Activated CD8-positive, alpha-beta memory T cell treated with anti-CD3 and anti-CD28 coated beads, Interleukin-2, amount 50 U/mL, for 1 hour (primary cell): ENCODE results near the gene SMARCA4.
A peak's percentile ranks its signal among the peaks of the same experiment; 100 is the strongest.

Experiments
- DNase-seq: peaks from one replicate; pipeline ENCODE4 v3.0.0-alpha.2; 2020; ENCODE audit errors: extremely low read depth

The SMARCA4 gene

DNA sequence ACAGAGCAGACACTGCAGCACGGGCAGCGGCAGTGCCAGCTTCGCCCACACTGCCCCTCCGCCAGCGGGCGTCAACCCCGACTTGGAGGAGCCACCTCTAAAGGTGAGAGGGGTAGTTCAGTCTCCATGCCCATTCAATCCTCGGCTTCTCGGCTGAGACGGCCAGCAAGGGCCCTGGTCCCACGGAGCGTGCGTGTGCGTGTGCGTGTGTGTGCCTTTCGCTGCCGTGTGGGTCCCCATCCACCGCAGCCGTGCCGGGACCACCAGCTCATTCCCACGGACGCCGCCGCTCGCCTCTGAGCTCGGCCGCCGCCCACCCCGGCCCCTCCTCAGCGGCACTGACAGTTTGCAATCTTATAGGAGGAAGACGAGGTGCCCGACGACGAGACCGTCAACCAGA is 72.9 kb downstream of the SMARCA4 start:
- DNase-seq, result no peak

DNA sequence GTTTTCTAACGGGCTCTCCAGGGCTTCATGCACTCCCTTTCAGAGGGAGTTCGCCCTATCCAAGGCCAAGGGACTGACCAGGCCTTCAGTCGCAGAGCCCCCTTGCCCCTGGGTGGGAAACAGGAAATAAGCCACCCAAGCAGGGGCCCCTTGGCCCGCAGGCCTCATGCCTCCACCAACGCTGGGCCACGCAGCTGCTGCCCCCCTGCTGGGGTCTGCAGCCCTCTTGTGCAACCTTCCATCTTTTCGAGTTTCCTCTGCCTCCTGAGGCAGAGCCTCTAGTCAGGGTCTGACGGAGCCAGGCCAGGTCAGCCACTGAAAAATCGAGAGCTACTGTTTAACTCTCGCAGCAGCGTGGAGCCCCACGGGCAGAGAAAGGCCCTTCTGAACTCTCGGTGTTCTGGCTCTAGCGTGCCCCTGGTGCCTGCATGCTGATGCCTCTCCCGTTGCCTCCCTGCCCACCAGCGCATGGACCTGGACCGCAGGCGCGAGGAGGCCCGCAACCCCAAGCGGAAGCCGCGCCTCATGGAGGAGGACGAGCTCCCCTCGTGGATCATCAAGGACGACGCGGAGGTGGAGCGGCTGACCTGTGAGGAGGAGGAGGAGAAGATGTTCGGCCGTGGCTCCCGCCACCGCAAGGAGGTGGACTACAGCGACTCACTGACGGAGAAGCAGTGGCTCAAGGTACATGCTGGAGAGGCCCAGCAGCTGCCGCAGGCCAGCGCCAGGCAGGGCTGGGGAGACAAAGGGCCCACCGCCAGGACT is 73.8 kb downstream of the SMARCA4 start:
- DNase-seq, result no peak

GRCh38 chr19:11035441-11036377 is 74.9 kb downstream of the SMARCA4 start:
- peak; percentile 70 for DNase-seq

DNA sequence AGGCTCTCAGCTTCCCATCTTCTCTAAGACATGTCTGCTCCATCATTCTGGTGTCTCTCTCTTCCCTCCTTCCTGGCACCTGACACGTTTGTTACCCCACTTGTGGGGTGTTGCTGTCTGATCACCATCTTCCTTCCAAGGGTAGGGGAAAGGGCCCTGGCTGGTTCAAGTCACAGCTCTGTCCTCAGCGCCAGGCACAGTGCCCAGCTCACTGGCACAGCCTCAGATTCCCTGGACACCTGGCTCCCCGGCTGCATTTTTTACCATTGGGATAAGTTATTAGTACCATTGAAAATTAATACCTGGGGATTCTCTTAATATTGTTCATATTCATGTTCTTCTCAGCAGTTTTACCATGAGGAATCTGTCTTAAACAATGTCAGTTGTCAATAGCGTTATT is 77.7 kb downstream of the SMARCA4 start:
- no peak for DNase-seq

GRCh38 chr19:11041194-11041593 is 80.4 kb downstream of the SMARCA4 start:
- DNase-seq, result no peak

GRCh38 chr19:11041966-11042627 is 81.3 kb downstream of the SMARCA4 start:
- DNase-seq, result no peak

- DNase-seq, result no peak
Observed at GRCh38 chr19:11044431-11044830, 83.6 kb downstream of the SMARCA4 start.

- DNase-seq, result no peak
Observed at GRCh38 chr19:11045536-11045935, 84.7 kb downstream of the SMARCA4 start.

DNA sequence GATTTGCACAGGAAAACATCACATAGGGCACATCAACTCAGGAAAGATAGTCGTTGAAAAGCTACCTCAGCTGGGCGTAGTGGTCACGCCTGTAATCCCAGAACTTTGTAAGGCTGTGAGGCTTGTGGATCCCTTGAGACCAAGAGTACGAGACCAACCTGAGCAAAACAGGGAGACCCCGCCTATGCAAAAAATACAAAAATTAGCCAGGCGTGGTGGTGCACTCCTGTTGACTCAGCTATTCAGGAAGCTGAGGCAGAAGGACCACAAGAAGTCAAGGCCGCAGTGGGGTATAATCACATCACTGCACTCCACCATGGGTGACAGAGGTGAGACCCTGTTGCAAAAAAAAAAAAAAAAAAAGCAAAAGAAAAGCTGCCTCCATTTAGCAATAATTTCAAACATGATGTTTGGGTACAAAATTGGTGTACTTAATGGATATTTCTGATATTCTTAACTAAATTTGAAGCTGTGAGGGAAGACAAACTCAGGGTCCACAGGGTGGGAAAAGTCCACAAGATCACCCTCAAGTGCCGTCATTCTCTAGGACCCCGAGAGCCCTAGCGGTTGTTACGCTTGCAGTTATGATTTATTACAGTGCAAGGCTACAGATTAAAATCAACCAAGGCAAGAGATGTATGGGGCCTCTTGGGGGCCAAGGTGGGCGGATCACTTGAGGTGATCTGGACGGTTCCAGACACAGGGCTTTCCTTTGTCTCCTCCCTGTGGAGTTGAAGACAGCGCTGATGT is 86.0 kb downstream of the SMARCA4 start:
- no peak for DNase-seq

GRCh38 chr19:11047866-11048265 is 87.0 kb downstream of the SMARCA4 start:
- DNase-seq, result no peak

- no peak for DNase-seq
Observed at GRCh38 chr19:11050323-11051114, 89.7 kb downstream of the SMARCA4 start.

GRCh38 chr19:11053817-11054195 is 93.0 kb downstream of the SMARCA4 start:
- no peak for DNase-seq

GRCh38 chr19:11054200-11054599 is 93.4 kb downstream of the SMARCA4 start:
- no peak for DNase-seq

DNA sequence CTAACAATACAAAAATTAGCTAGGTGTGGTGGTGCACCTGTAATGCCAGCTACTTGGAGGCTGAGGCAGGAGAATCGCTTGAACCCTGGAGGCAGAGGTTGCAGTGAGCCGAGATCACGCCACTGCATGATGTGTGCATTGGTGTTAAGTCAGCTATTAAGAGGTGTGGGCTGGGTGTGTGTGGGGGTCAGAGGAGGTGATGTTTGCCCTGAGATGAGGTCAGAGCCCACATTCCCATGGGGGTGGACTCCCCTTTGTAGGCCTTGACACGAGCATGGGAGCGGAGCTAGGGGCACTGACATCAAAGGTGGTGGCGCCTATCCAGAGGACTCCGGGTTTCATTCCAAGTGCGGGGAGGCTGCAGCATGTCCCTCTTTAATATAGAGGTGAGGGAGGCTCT is 93.8 kb downstream of the SMARCA4 start:
- no peak for DNase-seq

DNA sequence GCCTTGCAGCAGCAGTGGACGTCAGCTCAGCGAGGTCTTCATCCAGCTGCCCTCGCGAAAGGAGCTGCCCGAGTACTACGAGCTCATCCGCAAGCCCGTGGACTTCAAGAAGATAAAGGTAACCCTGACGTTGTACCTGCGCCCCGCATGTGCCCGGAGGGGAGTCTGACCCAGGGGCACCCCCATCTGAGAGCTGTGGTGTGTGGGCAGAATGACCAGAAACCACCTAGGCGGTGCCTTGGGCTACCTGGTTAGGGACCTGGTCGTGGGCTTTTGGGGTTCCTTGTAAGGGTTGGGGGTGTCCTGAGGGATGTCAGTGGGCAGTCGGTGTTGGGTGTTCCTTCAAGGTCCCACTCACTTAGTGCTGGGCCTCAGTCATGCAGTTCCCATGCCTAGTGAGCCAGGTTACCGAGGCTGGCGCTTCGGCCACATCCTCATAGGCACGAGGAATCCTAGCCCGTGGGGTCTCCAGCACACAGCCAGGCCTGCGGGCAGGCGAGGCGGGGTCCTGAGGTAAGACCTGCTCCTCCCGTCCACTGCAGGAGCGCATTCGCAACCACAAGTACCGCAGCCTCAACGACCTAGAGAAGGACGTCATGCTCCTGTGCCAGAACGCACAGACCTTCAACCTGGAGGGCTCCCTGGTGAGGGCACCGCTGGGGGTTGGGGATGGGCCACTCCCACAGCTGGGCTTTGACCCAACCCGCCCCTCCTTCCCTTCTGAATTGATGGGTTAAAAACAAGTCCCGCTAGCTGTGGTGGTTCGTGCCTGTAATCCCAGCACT is 97.6 kb downstream of the SMARCA4 start:
- DNase-seq, result no peak

- no peak for DNase-seq
Observed at GRCh38 chr19:11059511-11060358, 98.9 kb downstream of the SMARCA4 start.

GRCh38 chr19:11061952-11062351 is 101.1 kb downstream of the SMARCA4 start:
- DNase-seq, result no peak

- no peak for DNase-seq
Observed at GRCh38 chr19:11063434-11063833, 102.6 kb downstream of the SMARCA4 start.

- DNase-seq, result no peak
Observed at GRCh38 chr19:11064831-11065303, 104.0 kb downstream of the SMARCA4 start.
